ENCODE measurements around the gene SREBF1. TPM values are rescaled to one million over a fixed set of nuclear protein-coding genes. Genes with fewer than 3 reads are reported as not detected.

Gene SREBF1
- total RNA-seq, 2 experiments from 2014 or later, result 177 to 186 TPM

- Mint-ChIP-seq H3K4me3 (no peak overlapping the region), H3K9me3 (no peaks in the 10 kb centered on the region), H3K27me3 (no peaks in the 10 kb centered on the region), H3K27ac (no peak overlapping the region), H3K4me1 (no peaks in the 10 kb centered on the region), H3K36me3 (ENCODE audit: low read depth) (peaks cover 7% of the 10 kb centered on the region)
- POLR2A ChIA-PET, result no interaction called here
- no peak for DNase-seq
- CTCF ChIA-PET, result interaction anchor here (1.0 kb wide), 1 partner anchor 10 kb away, joined by 3 read pairs; no protein-coding TSS in a partner anchor
Measured at GRCh38 chr17:17871913-17872312, 35.1 kb upstream of the SREBF1 start.

- Mint-ChIP-seq H3K36me3 (ENCODE audit: low read depth) (peaks cover 2% of the 10 kb centered on the region), H3K4me3 (no peak overlapping the region), H3K9me3 (no peaks in the 10 kb centered on the region), H3K27me3 (no peaks in the 10 kb centered on the region), H3K4me1 (no peaks in the 10 kb centered on the region), H3K27ac (no peak overlapping the region)
- POLR2A ChIA-PET, result no interaction called here
- DNase-seq, result no peak
- CTCF ChIA-PET, result interaction anchor here (0.7 kb wide), 1 partner anchor 156 kb away, joined by 3 read pairs; no protein-coding TSS in a partner anchor
Measured at GRCh38 chr17:17870247-17870646, 33.5 kb upstream of the SREBF1 start.

- Mint-ChIP-seq H3K4me3 (no peak overlapping the region), H3K27ac (no peak overlapping the region), H3K4me1 (no peaks in the 10 kb centered on the region), H3K27me3 (no peaks in the 10 kb centered on the region), H3K9me3 (no peaks in the 10 kb centered on the region), H3K36me3 (ENCODE audit: low read depth) (peaks cover 2% of the 10 kb centered on the region)
- no peak for DNase-seq
- POLR2A ChIA-PET, result no interaction called here
- CTCF ChIA-PET, result no interaction called here
Measured at GRCh38 chr17:17868641-17869522, 32.1 kb upstream of the SREBF1 start.

GRCh38 chr17:17866897-17867296 lies 30.1 kb upstream of the SREBF1 start:
- H3K27ac Mint-ChIP-seq, result no peak overlapping the region
- H3K27me3 Mint-ChIP-seq, result no peaks in the 10 kb centered on the region
- peaks cover 2% of the 10 kb centered on the region for H3K36me3 Mint-ChIP-seq (ENCODE audit: low read depth)
- H3K9me3 Mint-ChIP-seq, result no peaks in the 10 kb centered on the region
- no peak for DNase-seq
- H3K4me1 Mint-ChIP-seq, result peaks cover 11% of the 10 kb centered on the region
- ChIA-PET POLR2A (interaction anchor here (0.7 to 1.4 kb wide), 2 partner anchors 31 to 47 kb away, joined by 3 read pairs; no protein-coding TSS in a partner anchor), CTCF (interaction anchor here (1.5 kb wide), 1 partner anchor 24 kb away, joined by 5 read pairs; no protein-coding TSS in a partner anchor)
- no peak overlapping the region for H3K4me3 Mint-ChIP-seq

GRCh38 chr17:17866425-17866824 lies 29.6 kb upstream of the SREBF1 start:
- Mint-ChIP-seq H3K36me3 (ENCODE audit: low read depth) (peaks cover 2% of the 10 kb centered on the region), H3K4me1 (peaks cover 11% of the 10 kb centered on the region), H3K27me3 (no peaks in the 10 kb centered on the region), H3K4me3 (no peak overlapping the region), H3K27ac (no peak overlapping the region), H3K9me3 (no peaks in the 10 kb centered on the region)
- ChIA-PET POLR2A (interaction anchor here (1.4 kb wide), 1 partner anchor 46 kb away, joined by 3 read pairs; no protein-coding TSS in a partner anchor), CTCF (interaction anchor here (1.5 kb wide), 1 partner anchor 24 kb away, joined by 5 read pairs; no protein-coding TSS in a partner anchor)
- DNase-seq, result no peak

GRCh38 chr17:17865035-17865434 lies 28.2 kb upstream of the SREBF1 start:
- H3K4me1 Mint-ChIP-seq, result peaks cover 14% of the 10 kb centered on the region
- ChIA-PET POLR2A (no interaction called here), CTCF (no interaction called here)
- H3K4me3 Mint-ChIP-seq, result no peak overlapping the region
- peaks cover 2% of the 10 kb centered on the region for H3K36me3 Mint-ChIP-seq (ENCODE audit: low read depth)
- no peak for DNase-seq
- no peak overlapping the region for H3K27ac Mint-ChIP-seq
- H3K9me3 Mint-ChIP-seq, result no peaks in the 10 kb centered on the region
- H3K27me3 Mint-ChIP-seq, result no peaks in the 10 kb centered on the region

GRCh38 chr17:17860766-17861107 lies 24.0 kb upstream of the SREBF1 start:
- H3K4me3 Mint-ChIP-seq, result no peak overlapping the region
- POLR2A ChIA-PET, result interaction anchor here (0.7 to 2.6 kb wide), 6 partner anchors 25 to 181 kb away, joined by 3 to 14 read pairs (median 6); partner anchors contain the start of gene SREBF1
- CTCF ChIA-PET, result interaction anchor here (1.0 to 10.8 kb wide), 10 partner anchors 11 to 181 kb away, joined by 3 to 89 read pairs (median 7); partner anchors contain the start of gene SREBF1
- no peaks in the 10 kb centered on the region for H3K27me3 Mint-ChIP-seq
- H3K4me1 Mint-ChIP-seq, result peaks cover 28% of the 10 kb centered on the region
- H3K36me3 Mint-ChIP-seq (ENCODE audit: low read depth), result no peaks in the 10 kb centered on the region
- no peak overlapping the region for H3K27ac Mint-ChIP-seq
- no peaks in the 10 kb centered on the region for H3K9me3 Mint-ChIP-seq
- no peak for DNase-seq

- H3K27me3 Mint-ChIP-seq, result no peaks in the 10 kb centered on the region
- H3K27ac Mint-ChIP-seq, result no peak overlapping the region
- no peaks in the 10 kb centered on the region for H3K9me3 Mint-ChIP-seq
- H3K4me1 Mint-ChIP-seq, result peaks cover 34% of the 10 kb centered on the region
- DNase-seq, result peak; percentile 76
- ChIA-PET CTCF (interaction anchor here (0.6 to 10.8 kb wide), 11 partner anchors 11 to 181 kb away, joined by 3 to 89 read pairs (median 6); partner anchors contain the start of gene SREBF1), POLR2A (interaction anchor here (0.7 to 2.6 kb wide), 7 partner anchors 19 to 180 kb away, joined by 3 to 14 read pairs (median 4); partner anchors contain the start of gene SREBF1)
- no peak overlapping the region for H3K4me3 Mint-ChIP-seq
- H3K36me3 Mint-ChIP-seq (ENCODE audit: low read depth), result no peaks in the 10 kb centered on the region
Measured at GRCh38 chr17:17859909-17860765, 23.4 kb upstream of the SREBF1 start.

GRCh38 chr17:17857496-17857895 lies 20.7 kb upstream of the SREBF1 start:
- H3K4me3 Mint-ChIP-seq, result no peak overlapping the region
- no peaks in the 10 kb centered on the region for H3K27me3 Mint-ChIP-seq
- DNase-seq, result no peak
- CTCF ChIA-PET, result interaction anchor here (1.3 to 10.8 kb wide), 2 partner anchors 44 to 175 kb away, joined by 3 to 89 read pairs; no protein-coding TSS in a partner anchor
- H3K36me3 Mint-ChIP-seq (ENCODE audit: low read depth), result peaks cover 3% of the 10 kb centered on the region
- no peak overlapping the region for H3K27ac Mint-ChIP-seq
- POLR2A ChIA-PET, result interaction anchor here (0.9 to 7.8 kb wide), 2 partner anchors 18 to 126 kb away, joined by 3 to 170 read pairs; partner anchors contain the start of gene SREBF1
- no peaks in the 10 kb centered on the region for H3K9me3 Mint-ChIP-seq
- peaks cover 46% of the 10 kb centered on the region for H3K4me1 Mint-ChIP-seq

- Mint-ChIP-seq H3K4me1 (peaks cover 56% of the 10 kb centered on the region), H3K4me3 (no peak overlapping the region), H3K9me3 (no peaks in the 10 kb centered on the region), H3K27me3 (no peaks in the 10 kb centered on the region), H3K36me3 (ENCODE audit: low read depth) (peaks cover 3% of the 10 kb centered on the region), H3K27ac (no peak overlapping the region)
- no peak for DNase-seq
- CTCF ChIA-PET, result interaction anchor here (1.3 to 10.8 kb wide), 3 partner anchors 20 to 174 kb away, joined by 3 to 89 read pairs (median 23); partner anchors contain the start of gene SREBF1
- POLR2A ChIA-PET, result interaction anchor here (1.2 to 7.8 kb wide), 4 partner anchors 17 to 162 kb away, joined by 3 to 170 read pairs (median 28); partner anchors contain the start of gene SREBF1
Measured at GRCh38 chr17:17856386-17856785, 19.6 kb upstream of the SREBF1 start.

GRCh38 chr17:17855976-17856375 lies 19.2 kb upstream of the SREBF1 start:
- ChIA-PET POLR2A (interaction anchor here (1.2 to 7.8 kb wide), 6 partner anchors 17 to 174 kb away, joined by 3 to 170 read pairs (median 14); partner anchors contain the start of gene SREBF1), CTCF (interaction anchor here (0.7 to 10.8 kb wide), 8 partner anchors 15 to 174 kb away, joined by 3 to 89 read pairs (median 4); partner anchors contain the start of gene SREBF1)
- H3K9me3 Mint-ChIP-seq, result no peaks in the 10 kb centered on the region
- H3K4me3 Mint-ChIP-seq, result no peak overlapping the region
- DNase-seq, result no peak
- H3K36me3 Mint-ChIP-seq (ENCODE audit: low read depth), result peaks cover 3% of the 10 kb centered on the region
- peak overlapping the region; percentile 54 for H3K27ac Mint-ChIP-seq
- no peaks in the 10 kb centered on the region for H3K27me3 Mint-ChIP-seq
- H3K4me1 Mint-ChIP-seq, result peaks cover 60% of the 10 kb centered on the region

GRCh38 chr17:17853811-17854447 lies 17.1 kb upstream of the SREBF1 start:
- Mint-ChIP-seq H3K4me1 (peaks cover 74% of the 10 kb centered on the region), H3K9me3 (no peaks in the 10 kb centered on the region), H3K4me3 (no peak overlapping the region), H3K36me3 (ENCODE audit: low read depth) (peaks cover 9% of the 10 kb centered on the region), H3K27me3 (no peaks in the 10 kb centered on the region), H3K27ac (peak overlapping the region; percentile 90)
- ChIA-PET CTCF (interaction anchor here (3.2 to 10.8 kb wide), 2 partner anchors 18 to 41 kb away, joined by 23 to 89 read pairs; partner anchors contain the start of gene SREBF1), POLR2A (interaction anchor here (0.9 to 7.8 kb wide), 9 partner anchors 8 to 172 kb away, joined by 3 to 170 read pairs (median 8); partner anchors contain the start of gene SREBF1)
- DNase-seq, result peak; percentile 64
